GM12891 (cell line): ENCODE results near the gene KDM6A.
"Not testable (repeated sequence)": the region's sequence is repeated elsewhere in the genome, so short reads cannot be mapped to it uniquely, and the experiment has no call there.

Experiments
- PAX5 ChIP-seq: IDR thresholded peaks from 2 replicates; pipeline ENCODE4 v1.6.1; 2011; ENCODE audit warnings: low read length, moderate library complexity, mild to moderate bottlenecking; ENCODE audit not compliant: insufficient read depth, severe bottlenecking
- POLR2A ChIP-seq: IDR thresholded peaks from 2 replicates; pipeline ENCODE4 v1.6.1; 2011; ENCODE audit warnings: low read depth, low read length, control low read depth
- POLR2AphosphoS5 ChIP-seq: IDR thresholded peaks from 2 replicates; pipeline ENCODE4 v1.6.1; 2011; ENCODE audit warnings: low read depth, low read length, control low read depth
- POU2F2 ChIP-seq: IDR thresholded peaks from 2 replicates; pipeline ENCODE4 v1.6.1; 2011; ENCODE audit warnings: low read depth, mild to moderate bottlenecking, control low read depth, low read length, moderate library complexity
- SPI1 ChIP-seq: IDR thresholded peaks from 2 replicates; pipeline ENCODE4 v1.6.1; 2011; ENCODE audit warnings: low read depth, low read length, control low read depth
- TAF1 ChIP-seq: IDR thresholded peaks from 2 replicates; pipeline ENCODE4 v1.6.1; 2011; ENCODE audit warnings: low read depth, low read length, control low read depth

- not testable (repeated sequence) for TF ChIP-seq TAF1, POLR2A, POLR2AphosphoS5, SPI1, POU2F2, PAX5
Measured at GRCh38 chrX:44999872-45000271, 126.9 kb downstream of the KDM6A start.
